Measurements from ENCODE around the gene TMEM33.

The TMEM33 gene

GRCh38 chr4:41932988-41933387 is 2.2 kb upstream of the TMEM33 start:
- no peak for TF ChIP-seq FOXP2 (optimal IDR thresholded peaks at IDR 0.05; ENCODE audit: borderline replicate concordance, extremely low read depth, extremely low read length, insufficient read depth)
- no peak for TF ChIP-seq REST (IDR thresholded peaks at IDR 0.05; ENCODE audit: insufficient read depth in 1 of 2, low read depth in 2 of 2, low read length in 2 of 2)
- no peak for TF ChIP-seq SIN3A (IDR thresholded peaks at IDR 0.05; ENCODE audit: borderline replicate concordance, insufficient read depth, low read length)
- TF ChIP-seq POLR2AphosphoS5 (IDR thresholded peaks at IDR 0.05; ENCODE audit: low read depth, low read length), result no peak
- TF ChIP-seq TAF1 (IDR thresholded peaks at IDR 0.05; ENCODE audit: borderline replicate concordance, insufficient read depth, low read length), result no peak

GRCh38 chr4:41933997-41934503 is 1.2 kb upstream of the TMEM33 start:
- TF ChIP-seq POLR2AphosphoS5 (IDR thresholded peaks at IDR 0.05; ENCODE audit: low read depth, low read length) (no peak), TAF1 (IDR thresholded peaks at IDR 0.05; ENCODE audit: borderline replicate concordance, insufficient read depth, low read length) (no peak), FOXP2 (optimal IDR thresholded peaks at IDR 0.05; ENCODE audit: borderline replicate concordance, extremely low read depth, extremely low read length, insufficient read depth) (no peak), REST (IDR thresholded peaks at IDR 0.05; ENCODE audit: insufficient read depth in 1 of 2, low read depth in 2 of 2, low read length in 2 of 2) (no peak), SIN3A (IDR thresholded peaks at IDR 0.05; ENCODE audit: borderline replicate concordance, insufficient read depth, low read length) (no peak)

- TF ChIP-seq TAF1 (IDR thresholded peaks at IDR 0.05; ENCODE audit: borderline replicate concordance, insufficient read depth, low read length) (no peak), FOXP2 (optimal IDR thresholded peaks at IDR 0.05; ENCODE audit: borderline replicate concordance, extremely low read depth, extremely low read length, insufficient read depth) (no peak), REST (IDR thresholded peaks at IDR 0.05; ENCODE audit: insufficient read depth in 1 of 2, low read depth in 2 of 2, low read length in 2 of 2) (no peak), POLR2AphosphoS5 (IDR thresholded peaks at IDR 0.05; ENCODE audit: low read depth, low read length) (no peak), SIN3A (IDR thresholded peaks at IDR 0.05; ENCODE audit: borderline replicate concordance, insufficient read depth, low read length) (no peak)
Observed at GRCh38 chr4:41934514-41934900, 722 bp upstream of the TMEM33 start.

- no peak for TF ChIP-seq POLR2AphosphoS5 (IDR thresholded peaks at IDR 0.05; ENCODE audit: low read depth, low read length)
- TF ChIP-seq REST (IDR thresholded peaks at IDR 0.05; ENCODE audit: insufficient read depth in 1 of 2, low read depth in 2 of 2, low read length in 2 of 2), result no peak
- TF ChIP-seq TAF1 (IDR thresholded peaks at IDR 0.05; ENCODE audit: borderline replicate concordance, insufficient read depth, low read length), result no peak
- no peak for TF ChIP-seq FOXP2 (optimal IDR thresholded peaks at IDR 0.05; ENCODE audit: borderline replicate concordance, extremely low read depth, extremely low read length, insufficient read depth)
- no peak for TF ChIP-seq SIN3A (IDR thresholded peaks at IDR 0.05; ENCODE audit: borderline replicate concordance, insufficient read depth, low read length)
Observed at GRCh38 chr4:41935652-41936021, 408 bp downstream of the TMEM33 start.
